Astrocyte of the spinal cord (primary cell): ENCODE data around the gene DNAJC7.

Source experiments
- DNase-seq: peaks from one replicate; pipeline ENCODE4 v3.0.0; 2011; ENCODE audit warnings: low read depth, low spot score
- H3K4me3 ChIP-seq: 2 replicates; pipeline ENCODE4 v1.5.1; 2011; ENCODE audit warnings: low read depth, mild to moderate bottlenecking, low read length, moderate library complexity
- in situ Hi-C: cut with HindIII; loops from 2 replicates; pipeline ENCODE4 v1.10.0; 2017; ENCODE audit warnings: low sequenced_read_pairs
- TF ChIP-seq, protein P1 (sequence below): IDR thresholded peaks from 2 replicates; pipeline ENCODE4 v1.5.1; 2012; ENCODE audit warnings: low read depth, mild to moderate bottlenecking, low read length, inconsistent platforms

The DNAJC7 gene

DNA sequence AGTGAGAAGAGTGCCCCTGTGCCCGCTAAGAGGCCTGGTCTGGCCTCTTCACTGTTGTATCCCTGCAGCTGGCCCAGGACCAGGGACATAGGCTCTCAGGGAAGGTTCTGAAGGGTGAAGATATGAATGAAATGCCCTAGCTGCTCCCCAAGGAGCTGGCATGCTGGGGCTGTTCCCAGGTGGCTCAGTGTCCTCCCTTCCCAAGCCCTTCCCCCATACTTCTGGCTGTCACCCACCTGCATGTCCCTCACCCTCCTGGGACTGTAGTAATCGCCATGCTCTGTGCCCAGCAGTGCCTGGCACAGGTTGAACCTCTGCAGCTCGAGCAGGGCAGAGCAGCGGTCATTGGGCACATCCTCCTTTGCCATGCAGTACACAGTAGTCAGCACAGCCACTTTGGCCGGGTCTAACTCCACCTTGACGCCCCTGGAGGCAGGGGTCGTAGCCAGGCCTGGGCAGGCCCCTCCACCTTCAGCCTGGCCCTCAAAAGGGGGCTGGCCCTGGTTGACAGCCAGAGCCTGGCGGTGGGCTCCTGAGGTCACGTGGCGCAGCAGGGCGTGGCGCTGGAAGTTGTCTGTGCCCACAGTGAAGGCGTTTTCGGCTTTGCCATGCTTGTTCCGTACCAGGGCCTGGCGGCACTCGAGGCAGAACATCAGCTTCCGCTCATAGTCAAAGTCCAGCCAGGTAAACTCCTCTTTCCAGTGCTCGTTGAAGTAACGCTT, 25.5 kb upstream of the DNAJC7 start:
- H3K4me3 ChIP-seq, result no peak overlapping the region
- TF ChIP-seq, protein P1, sequence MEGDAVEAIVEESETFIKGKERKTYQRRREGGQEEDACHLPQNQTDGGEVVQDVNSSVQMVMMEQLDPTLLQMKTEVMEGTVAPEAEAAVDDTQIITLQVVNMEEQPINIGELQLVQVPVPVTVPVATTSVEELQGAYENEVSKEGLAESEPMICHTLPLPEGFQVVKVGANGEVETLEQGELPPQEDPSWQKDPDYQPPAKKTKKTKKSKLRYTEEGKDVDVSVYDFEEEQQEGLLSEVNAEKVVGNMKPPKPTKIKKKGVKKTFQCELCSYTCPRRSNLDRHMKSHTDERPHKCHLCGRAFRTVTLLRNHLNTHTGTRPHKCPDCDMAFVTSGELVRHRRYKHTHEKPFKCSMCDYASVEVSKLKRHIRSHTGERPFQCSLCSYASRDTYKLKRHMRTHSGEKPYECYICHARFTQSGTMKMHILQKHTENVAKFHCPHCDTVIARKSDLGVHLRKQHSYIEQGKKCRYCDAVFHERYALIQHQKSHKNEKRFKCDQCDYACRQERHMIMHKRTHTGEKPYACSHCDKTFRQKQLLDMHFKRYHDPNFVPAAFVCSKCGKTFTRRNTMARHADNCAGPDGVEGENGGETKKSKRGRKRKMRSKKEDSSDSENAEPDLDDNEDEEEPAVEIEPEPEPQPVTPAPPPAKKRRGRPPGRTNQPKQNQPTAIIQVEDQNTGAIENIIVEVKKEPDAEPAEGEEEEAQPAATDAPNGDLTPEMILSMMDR, result no peak
- in situ Hi-C loops, result no loop called here
- no peak for DNase-seq

DNA sequence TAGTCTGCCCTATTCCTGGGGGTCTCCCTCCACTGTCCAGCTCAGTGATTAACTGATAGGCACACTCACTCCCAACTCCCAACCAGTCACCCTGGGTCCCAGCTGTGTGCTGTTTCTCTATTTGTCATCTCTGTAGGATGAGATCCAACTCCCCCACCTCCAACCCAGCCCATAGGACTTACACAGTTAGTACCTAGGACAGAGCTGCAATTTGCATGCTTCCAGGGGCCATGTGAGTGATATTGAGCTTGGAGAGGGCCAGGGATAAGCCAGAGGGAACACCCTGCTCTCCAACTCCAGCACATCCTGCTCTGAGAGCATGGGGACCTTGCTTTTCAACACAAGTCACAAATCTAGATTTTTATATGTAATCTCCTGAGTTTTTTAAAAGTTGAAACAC, 24.4 kb upstream of the DNAJC7 start:
- TF ChIP-seq, protein P1, result no peak
- no peak overlapping the region for H3K4me3 ChIP-seq
- in situ Hi-C loops, result no loop called here
- DNase-seq, result no peak

DNA sequence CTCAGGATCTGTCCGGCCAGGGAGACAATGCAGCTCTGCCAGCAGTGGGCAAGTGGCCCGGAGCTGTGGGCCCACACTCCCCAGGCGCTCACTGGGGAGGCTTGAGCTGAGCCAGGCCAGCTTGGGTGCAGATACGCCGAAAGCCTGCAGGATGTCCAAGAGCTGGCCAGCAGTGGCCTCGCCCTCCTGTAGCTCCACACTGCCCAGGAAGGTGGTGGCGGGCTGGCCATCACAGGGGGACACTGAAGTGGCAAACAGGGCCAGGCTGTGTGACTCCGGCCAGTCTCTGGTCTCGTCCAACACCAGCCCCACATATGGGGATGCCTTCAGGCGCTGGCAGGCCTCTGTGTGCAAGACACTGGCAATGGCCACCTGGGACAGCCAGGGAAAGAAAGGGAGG, 23.6 kb upstream of the DNAJC7 start:
- TF ChIP-seq, protein P1, result no peak
- in situ Hi-C loops, result no loop called here
- no peak overlapping the region for H3K4me3 ChIP-seq

DNA sequence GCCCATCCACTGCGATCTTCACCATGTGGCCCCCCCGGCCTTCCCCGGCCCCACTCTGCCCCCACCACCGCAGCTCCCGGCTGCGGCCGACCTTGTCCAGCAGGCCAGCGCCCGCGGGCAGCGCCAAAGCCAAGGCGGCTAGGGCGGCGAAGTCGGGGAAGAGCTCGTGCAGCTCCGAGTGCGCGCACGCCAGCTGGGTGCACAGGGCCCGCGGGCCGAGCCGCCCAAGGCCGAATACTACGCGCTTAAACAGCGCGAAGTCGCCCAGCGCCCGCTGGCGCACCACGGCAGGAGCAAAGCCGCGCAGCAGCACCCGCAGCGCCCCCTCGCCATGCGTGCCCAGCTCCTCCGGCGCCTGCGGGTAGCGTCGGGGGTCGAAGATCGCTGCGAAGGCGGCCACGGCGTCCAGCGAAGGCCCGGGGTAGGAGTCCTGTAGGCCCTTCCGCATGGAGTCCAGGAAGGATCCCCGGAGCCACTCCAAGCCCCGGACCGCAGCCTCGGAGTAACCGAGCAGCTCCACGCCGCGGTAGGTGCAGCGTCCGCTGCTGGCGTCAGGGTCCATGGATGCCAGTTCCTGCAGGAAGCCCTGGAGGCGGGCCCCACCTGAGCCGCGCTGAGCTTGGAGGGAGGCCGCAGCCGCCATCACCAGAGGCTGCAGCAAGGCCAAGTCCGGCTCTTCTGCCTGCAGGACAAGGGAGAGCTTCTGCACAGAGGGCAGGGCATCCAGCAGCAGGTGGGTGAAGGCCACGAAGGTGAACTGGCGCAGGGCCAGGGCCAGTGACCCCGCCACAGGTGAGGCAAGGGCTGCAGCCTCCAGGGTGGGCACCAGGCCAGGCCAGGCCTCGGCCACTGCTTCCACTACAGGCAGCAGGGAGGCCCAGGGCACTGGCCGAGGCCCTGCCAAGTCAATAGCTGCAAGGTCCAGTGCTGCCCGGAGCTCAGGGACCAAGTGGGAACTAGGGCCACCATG, 22.8 kb upstream of the DNAJC7 start:
- in situ Hi-C loops, result no loop called here
- DNase-seq, result no peak
- TF ChIP-seq, protein P1, result no peak
- no peak overlapping the region for H3K4me3 ChIP-seq

More for the DNA sequence above, 23.6 kb upstream of the DNAJC7 start:
- DNase-seq, result no peak

DNA sequence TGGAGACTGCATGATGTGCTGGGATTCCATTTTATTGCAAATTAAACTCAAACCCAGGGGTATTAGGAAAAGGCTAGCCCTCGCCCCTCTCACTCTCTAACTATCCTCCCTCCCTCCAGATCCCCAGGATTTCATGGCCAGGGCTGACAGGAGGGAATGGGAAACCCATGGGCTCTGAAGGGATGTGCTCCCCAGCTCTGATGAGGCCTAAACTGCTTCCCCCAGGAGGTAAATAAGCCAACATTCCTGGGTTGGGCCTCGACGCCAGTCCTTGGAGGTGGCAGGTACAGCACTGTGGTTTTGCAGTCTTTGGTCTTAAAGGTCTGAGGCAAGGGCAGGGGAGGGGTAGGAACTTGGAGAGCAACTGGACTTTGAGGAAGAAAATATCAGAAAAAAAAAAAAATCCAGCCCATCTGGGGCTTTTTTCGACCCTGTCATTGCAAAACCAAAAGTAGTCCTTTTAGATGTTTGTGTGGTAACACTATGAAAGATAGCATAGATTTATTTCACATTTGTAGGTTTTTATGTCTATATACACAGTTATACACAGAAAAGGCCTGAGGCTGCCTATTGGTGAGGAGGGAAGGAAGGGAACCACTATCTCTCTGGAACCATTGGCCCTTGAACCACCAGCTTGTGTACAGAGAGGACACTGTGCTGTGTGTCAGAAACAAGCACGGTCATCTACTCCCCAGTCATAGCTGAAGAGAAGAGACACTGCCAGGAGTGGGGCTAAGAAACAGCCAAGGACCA, 21.2 kb upstream of the DNAJC7 start:
- in situ Hi-C loops, result no loop called here

DNA sequence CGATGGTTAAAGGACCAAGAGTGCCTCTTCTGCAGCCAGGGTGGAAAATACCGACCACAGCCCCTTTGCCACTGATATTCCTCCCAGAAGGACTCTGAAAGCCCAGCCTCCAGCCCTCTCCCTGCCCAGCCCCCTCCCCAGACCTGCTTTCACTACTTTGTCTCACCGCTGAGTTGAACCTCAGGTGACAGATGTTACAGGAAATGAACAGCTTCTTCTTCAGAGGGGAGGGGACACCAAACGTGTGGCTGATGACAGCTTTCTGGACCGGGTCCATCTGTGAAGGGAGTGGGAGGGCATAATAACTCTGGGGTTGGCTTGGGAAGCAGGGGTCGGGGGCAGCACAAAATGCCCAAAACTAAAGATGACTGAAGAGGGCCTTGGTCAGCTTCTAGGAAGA, 16.8 kb upstream of the DNAJC7 start:
- in situ Hi-C loops, result no loop called here
- TF ChIP-seq, protein P1, result no peak
- DNase-seq, result no peak
- H3K4me3 ChIP-seq, result no peak overlapping the region

More for the DNA sequence above, 21.2 kb upstream of the DNAJC7 start:
- DNase-seq, result no peak
- TF ChIP-seq, protein P1, result no peak
- H3K4me3 ChIP-seq, result no peak overlapping the region
